ENCODE measurements around the gene MACROH2A1. TPM values are rescaled to one million over a fixed set of nuclear protein-coding genes. Genes with fewer than 3 reads are reported as not detected.

The MACROH2A1 gene
- polyA plus RNA-seq, 1 of the 3 experiments (the other 2 are of a cell fraction): 165 TPM

- DNase-seq: no peak
- CTCF ChIA-PET: interaction anchor here (0.9 to 2.9 kb wide), 9 partner anchors 8 to 288 kb away, joined by 3 to 8 read pairs (median 4); no protein-coding TSS in a partner anchor
These were observed 74.0 kb downstream of the MACROH2A1 start for GRCh38 chr5:135324897-135325650.

More at GRCh38 chr5:135324897-135325650, 74.0 kb downstream of the MACROH2A1 start:
- H3F3A ChIP-seq (replicated peaks; ENCODE audit: insufficient read depth): no peaks in the 10 kb centered on the region
- H3K9me2 ChIP-seq: no peaks in the 10 kb centered on the region
- H3K9me3 ChIP-seq: no peaks in the 10 kb centered on the region
- H3K27me3 ChIP-seq (ENCODE audit: insufficient read depth): no peaks in the 10 kb centered on the region
- H2AFZ ChIP-seq (ENCODE audit: low read depth): no peak overlapping the region
- no peak overlapping the region for H3K9ac ChIP-seq
- POLR2A ChIA-PET: no interaction called here
- no peak overlapping the region for H3K4me3 ChIP-seq (ENCODE audit: low read depth in 2 of 2, low read length in 1 of 2)
- H3K4me2 ChIP-seq: no peak overlapping the region
- H3K27ac ChIP-seq (ENCODE audit: low read depth in 2 of 2, low read length in 1 of 2): no peak overlapping the region
- no peaks in the 10 kb centered on the region; a peak in 1 of 4 replicates for H3K4me1 ChIP-seq (ENCODE audit: control insufficient read depth in 1 of 2, insufficient read depth in 2 of 2, low read depth in 1 of 2, low read length in 1 of 2)
- WGBS (ENCODE audit: low lambda C conversion rate): 92% methylated on average over 13 of the region's 17 CpGs
- no peaks in the 10 kb centered on the region for H3K79me2 ChIP-seq (ENCODE audit: insufficient read depth)
- no peaks in the 10 kb centered on the region for H3K36me3 ChIP-seq (replicated peaks in 1 of 2; ENCODE audit: control insufficient read depth in 1 of 2, insufficient read depth in 2 of 2, low read length in 1 of 2)
- no peaks in the 10 kb centered on the region for H4K20me1 ChIP-seq (ENCODE audit: insufficient read depth)
- TF ChIP-seq GATA2 (CRISPR knock-in tag; IDR thresholded peaks at IDR 0.05) (no peak), JUND (IDR thresholded peaks at IDR 0.05) (no peak), NRF1 (IDR thresholded peaks at IDR 0.05; ENCODE audit: low read depth, low read length) (no peak), TCF12 (IDR thresholded peaks at IDR 0.05) (no peak), MXI1 (IDR thresholded peaks at IDR 0.05; ENCODE audit: low read depth, low read length) (no peak), ELF1 (IDR thresholded peaks at IDR 0.05) (no peak), CTCF (IDR thresholded peaks at IDR 0.05) (no peak), IRF3 (IDR thresholded peaks at IDR 0.05; ENCODE audit: low read depth, low read length) (no peak), FOSL2 (IDR thresholded peaks at IDR 0.05; ENCODE audit: borderline replicate concordance, low read depth) (no peak), ZBTB33 (IDR thresholded peaks at IDR 0.05; ENCODE audit: borderline replicate concordance, low read depth) (no peak), TEAD4 (IDR thresholded peaks at IDR 0.05; ENCODE audit: borderline replicate concordance, insufficient read depth) (no peak), GABPA (IDR thresholded peaks at IDR 0.05; ENCODE audit: low read depth) (no peak)

Data from SK-N-SH (cell line).